Measurements from ENCODE around the gene TPCN2. TPM values are rescaled to one million over a fixed set of nuclear protein-coding genes. Genes with fewer than 3 reads are reported as not detected.

TPCN2 gene
- total and polyA plus RNA-seq, 9 of the 15 experiments (the other 6 are each of a cell fraction or from before 2014, with no cell fraction given): 0.66 to 10.2 (median 4.6) TPM

DNA sequence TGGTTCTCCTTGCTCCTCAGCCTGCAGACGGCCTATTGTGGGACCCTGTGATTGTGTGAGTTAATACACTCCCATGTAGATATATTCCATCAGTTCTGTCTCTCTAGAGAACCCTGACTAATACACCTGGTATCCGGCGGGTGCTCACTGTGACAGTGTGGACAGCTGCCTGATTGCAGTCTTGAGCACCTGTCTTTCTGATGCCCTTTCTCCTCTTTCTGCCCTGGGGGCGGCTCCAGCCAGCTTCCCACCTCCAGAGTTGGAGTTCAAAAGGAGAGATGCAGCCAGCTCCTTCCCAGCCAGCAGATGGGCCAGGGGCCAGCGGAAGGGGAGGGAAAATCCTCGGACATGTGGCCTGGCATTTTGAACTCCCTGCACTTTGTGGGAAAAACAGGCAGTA is 122.0 kb downstream of the TPCN2 start (continued):
- TF ChIP-seq, protein P1, sequence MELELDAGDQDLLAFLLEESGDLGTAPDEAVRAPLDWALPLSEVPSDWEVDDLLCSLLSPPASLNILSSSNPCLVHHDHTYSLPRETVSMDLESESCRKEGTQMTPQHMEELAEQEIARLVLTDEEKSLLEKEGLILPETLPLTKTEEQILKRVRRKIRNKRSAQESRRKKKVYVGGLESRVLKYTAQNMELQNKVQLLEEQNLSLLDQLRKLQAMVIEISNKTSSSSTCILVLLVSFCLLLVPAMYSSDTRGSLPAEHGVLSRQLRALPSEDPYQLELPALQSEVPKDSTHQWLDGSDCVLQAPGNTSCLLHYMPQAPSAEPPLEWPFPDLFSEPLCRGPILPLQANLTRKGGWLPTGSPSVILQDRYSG (tag; conservative IDR thresholded peaks at IDR 0.05; ENCODE audit: low read depth): no peak
- TF ChIP-seq, protein P2, sequence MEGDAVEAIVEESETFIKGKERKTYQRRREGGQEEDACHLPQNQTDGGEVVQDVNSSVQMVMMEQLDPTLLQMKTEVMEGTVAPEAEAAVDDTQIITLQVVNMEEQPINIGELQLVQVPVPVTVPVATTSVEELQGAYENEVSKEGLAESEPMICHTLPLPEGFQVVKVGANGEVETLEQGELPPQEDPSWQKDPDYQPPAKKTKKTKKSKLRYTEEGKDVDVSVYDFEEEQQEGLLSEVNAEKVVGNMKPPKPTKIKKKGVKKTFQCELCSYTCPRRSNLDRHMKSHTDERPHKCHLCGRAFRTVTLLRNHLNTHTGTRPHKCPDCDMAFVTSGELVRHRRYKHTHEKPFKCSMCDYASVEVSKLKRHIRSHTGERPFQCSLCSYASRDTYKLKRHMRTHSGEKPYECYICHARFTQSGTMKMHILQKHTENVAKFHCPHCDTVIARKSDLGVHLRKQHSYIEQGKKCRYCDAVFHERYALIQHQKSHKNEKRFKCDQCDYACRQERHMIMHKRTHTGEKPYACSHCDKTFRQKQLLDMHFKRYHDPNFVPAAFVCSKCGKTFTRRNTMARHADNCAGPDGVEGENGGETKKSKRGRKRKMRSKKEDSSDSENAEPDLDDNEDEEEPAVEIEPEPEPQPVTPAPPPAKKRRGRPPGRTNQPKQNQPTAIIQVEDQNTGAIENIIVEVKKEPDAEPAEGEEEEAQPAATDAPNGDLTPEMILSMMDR (IDR thresholded peaks at IDR 0.05 in 2 of 3, conservative IDR thresholded peaks at IDR 0.05 in 1 of 3; ENCODE audit: insufficient read depth in 2 of 3, low read depth in 1 of 3, low read length in 3 of 3): no peak
- TF ChIP-seq CREBBP (IDR thresholded peaks at IDR 0.05; ENCODE audit: low read depth, low read length) (no peak), FOXM1 (IDR thresholded peaks at IDR 0.05; ENCODE audit: low read depth) (no peak), FOXM1 (CRISPR knock-in tag; IDR thresholded peaks at IDR 0.05; ENCODE audit: low read depth) (no peak), NFIC (IDR thresholded peaks at IDR 0.05) (no peak), BCL6 (CRISPR knock-in tag; IDR thresholded peaks at IDR 0.05) (no peak), ZNF174 (CRISPR knock-in tag; IDR thresholded peaks at IDR 0.05) (no peak), SMARCA4 (IDR thresholded peaks at IDR 0.05) (no peak), MXI1 (IDR thresholded peaks at IDR 0.05; ENCODE audit: low read depth, low read length) (no peak), ZNF586 (CRISPR knock-in tag; conservative IDR thresholded peaks at IDR 0.05) (no peak), ZNF696 (CRISPR knock-in tag; conservative IDR thresholded peaks at IDR 0.05) (no peak), TCFL5 (CRISPR knock-in tag; conservative IDR thresholded peaks at IDR 0.05) (no peak)

All from K562 (cell line).